Loucy (cell line): ENCODE data around the gene PRKCE.

Experiments
- H2AFZ ChIP-seq: fragments of 200-600 bp; sonication (generic); 2 replicates; pipeline ENCODE4 v1.6.0; 2016; ENCODE audit warnings: antibody characterized with exemption, mild to moderate bottlenecking, low read length, moderate library complexity
- H3F3A ChIP-seq: fragments of 200-600 bp; 2 replicates; pipeline ENCODE4 v1.6.0; 2016; ENCODE audit warnings: antibody characterized with exemption, low read depth, mild to moderate bottlenecking
- H3K27me3 ChIP-seq: fragments of 200-600 bp; sonication (generic); 2 replicates; pipeline ENCODE4 v1.6.1; 2014; ENCODE audit warnings: low read length, mild to moderate bottlenecking; ENCODE audit not compliant: insufficient read depth, poor library complexity, severe bottlenecking
- H3K36me3 ChIP-seq: fragments of 200-600 bp; sonication (generic); 2 replicates; pipeline ENCODE4 v1.6.1; 2016; ENCODE audit warnings: low read length; ENCODE audit not compliant: insufficient read depth
- H3K4me1 ChIP-seq: fragments of 200-600 bp; sonication (generic); 2 replicates; pipeline ENCODE4 v1.5.1; 2014; ENCODE audit warnings: low read length, mild to moderate bottlenecking; ENCODE audit not compliant: insufficient read depth, poor library complexity, severe bottlenecking
- H3K4me2 ChIP-seq: fragments of 200-600 bp; sonication (generic); 2 replicates; pipeline ENCODE4 v1.6.0; 2014; ENCODE audit warnings: antibody characterized with exemption, low read length, low read depth, mild to moderate bottlenecking; ENCODE audit not compliant: poor library complexity, severe bottlenecking
- H3K4me3 ChIP-seq: fragments of 200-600 bp; sonication (generic); 2 replicates; pipeline ENCODE4 v1.5.1; 2014; ENCODE audit warnings: low read length, mild to moderate bottlenecking, mixed read lengths; ENCODE audit not compliant: poor library complexity, severe bottlenecking
- H3K79me2 ChIP-seq: fragments of 200-600 bp; sonication (generic); 2 replicates; pipeline ENCODE4 v1.6.1; 2014; ENCODE audit warnings: low read length; ENCODE audit not compliant: insufficient read depth
- H3K9ac ChIP-seq: fragments of 200-600 bp; sonication (generic); 2 replicates; pipeline ENCODE4 v1.6.0; 2014; ENCODE audit warnings: mild to moderate bottlenecking, low read depth, low read length, moderate library complexity; ENCODE audit not compliant: poor library complexity, severe bottlenecking
- H3K9me2 ChIP-seq: fragments of 200-600 bp; sonication (generic); replicated peaks from 2 replicates; pipeline ENCODE4 v1.6.1; 2016; ENCODE audit warnings: low read depth, low read length, mixed read lengths
- H3K9me3 ChIP-seq: fragments of 200-600 bp; sonication (generic); 2 replicates; pipeline ENCODE4 v1.6.1; 2014; ENCODE audit warnings: mild to moderate bottlenecking, antibody characterized with exemption, low read length, low read depth; ENCODE audit not compliant: insufficient read depth
- H4K20me1 ChIP-seq: fragments of 200-600 bp; sonication (generic); 2 replicates; pipeline ENCODE4 v1.6.0; 2014; ENCODE audit warnings: antibody characterized with exemption, low read length, mild to moderate bottlenecking; ENCODE audit not compliant: insufficient read depth, poor library complexity, severe bottlenecking
- EZH2phosphoT487 ChIP-seq: fragments of 200-600 bp; IDR thresholded peaks from 2 replicates; pipeline ENCODE4 v1.6.1; 2018; ENCODE audit warnings: antibody characterized with exemption, mild to moderate bottlenecking, moderate library complexity, borderline replicate concordance
- TF ChIP-seq, protein P1 (sequence below): fragments of 200-600 bp; sonication (generic); conservative IDR thresholded peaks from 2 replicates; pipeline ENCODE4 v1.5.1; 2014; ENCODE audit warnings: mild to moderate bottlenecking, antibody characterized with exemption, low read length

PRKCE gene

DNA sequence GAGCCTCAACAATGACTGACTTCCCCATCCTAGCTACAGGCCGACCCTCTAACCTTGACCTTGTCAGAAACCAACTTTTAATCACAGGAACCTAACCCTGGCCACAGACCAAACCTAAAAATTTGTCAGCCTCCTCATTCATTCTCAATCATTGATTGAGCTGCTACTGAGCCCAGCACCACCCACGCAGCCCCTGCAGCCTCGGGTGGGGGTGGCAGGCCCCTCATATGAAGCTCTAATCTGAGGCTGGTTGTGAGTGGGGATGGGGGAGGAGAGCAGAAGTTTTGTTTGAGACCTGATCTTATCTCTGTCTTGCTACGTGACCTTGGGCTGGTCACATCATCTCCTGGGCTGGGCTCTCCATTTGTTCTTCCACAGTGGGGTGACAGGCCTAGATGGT is 546.2 kb downstream of the PRKCE start:
- Histone ChIP-seq H3K9me2 (no peaks in the 10 kb centered on the region), H4K20me1 (no peaks in the 10 kb centered on the region), H3K36me3 (no peaks in the 10 kb centered on the region), H3K4me3 (no peak overlapping the region), H3K79me2 (no peaks in the 10 kb centered on the region), H2AFZ (no peak overlapping the region), H3K9me3 (no peaks in the 10 kb centered on the region), H3F3A (no peaks in the 10 kb centered on the region), H3K4me1 (peaks cover 31% of the 10 kb centered on the region), H3K9ac (no peak overlapping the region), H3K27me3 (no peaks in the 10 kb centered on the region), H3K4me2 (no peak overlapping the region)
- TF ChIP-seq EZH2phosphoT487, result no peak
- TF ChIP-seq, protein P1, sequence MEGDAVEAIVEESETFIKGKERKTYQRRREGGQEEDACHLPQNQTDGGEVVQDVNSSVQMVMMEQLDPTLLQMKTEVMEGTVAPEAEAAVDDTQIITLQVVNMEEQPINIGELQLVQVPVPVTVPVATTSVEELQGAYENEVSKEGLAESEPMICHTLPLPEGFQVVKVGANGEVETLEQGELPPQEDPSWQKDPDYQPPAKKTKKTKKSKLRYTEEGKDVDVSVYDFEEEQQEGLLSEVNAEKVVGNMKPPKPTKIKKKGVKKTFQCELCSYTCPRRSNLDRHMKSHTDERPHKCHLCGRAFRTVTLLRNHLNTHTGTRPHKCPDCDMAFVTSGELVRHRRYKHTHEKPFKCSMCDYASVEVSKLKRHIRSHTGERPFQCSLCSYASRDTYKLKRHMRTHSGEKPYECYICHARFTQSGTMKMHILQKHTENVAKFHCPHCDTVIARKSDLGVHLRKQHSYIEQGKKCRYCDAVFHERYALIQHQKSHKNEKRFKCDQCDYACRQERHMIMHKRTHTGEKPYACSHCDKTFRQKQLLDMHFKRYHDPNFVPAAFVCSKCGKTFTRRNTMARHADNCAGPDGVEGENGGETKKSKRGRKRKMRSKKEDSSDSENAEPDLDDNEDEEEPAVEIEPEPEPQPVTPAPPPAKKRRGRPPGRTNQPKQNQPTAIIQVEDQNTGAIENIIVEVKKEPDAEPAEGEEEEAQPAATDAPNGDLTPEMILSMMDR, result no peak

- Histone ChIP-seq H3K9me2 (no peaks in the 10 kb centered on the region), H2AFZ (no peak overlapping the region), H3K9me3 (no peaks in the 10 kb centered on the region), H4K20me1 (no peaks in the 10 kb centered on the region), H3K4me1 (peaks cover 37% of the 10 kb centered on the region), H3K4me3 (no peak overlapping the region), H3K36me3 (no peaks in the 10 kb centered on the region), H3K4me2 (no peak overlapping the region), H3K79me2 (no peaks in the 10 kb centered on the region), H3K27me3 (no peaks in the 10 kb centered on the region), H3F3A (no peaks in the 10 kb centered on the region), H3K9ac (no peak overlapping the region)
- no peak for TF ChIP-seq EZH2phosphoT487
- TF ChIP-seq, protein P1, result no peak
Measured at GRCh38 chr2:46198164-46198883, 546.8 kb downstream of the PRKCE start.

DNA sequence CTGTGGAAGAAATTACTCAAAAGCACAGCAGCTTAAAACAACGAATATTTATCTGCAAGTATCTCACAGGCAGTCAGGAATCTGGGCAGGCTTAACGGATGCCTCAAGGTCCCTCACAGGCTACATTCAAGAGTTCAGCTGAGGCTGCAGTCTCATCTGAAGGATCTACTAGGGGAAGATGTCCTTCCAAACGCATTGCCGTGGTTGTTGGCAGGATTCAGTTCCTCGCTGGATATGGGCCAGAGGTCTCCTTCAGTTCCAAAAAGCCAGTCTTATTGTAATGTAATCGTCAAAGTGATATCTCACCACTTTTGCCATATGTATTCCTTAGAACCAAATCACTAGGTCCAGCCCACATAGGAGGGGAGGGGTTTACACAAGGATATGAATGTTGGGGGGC is 547.5 kb downstream of the PRKCE start:
- H3K4me2 ChIP-seq, result no peak overlapping the region
- H3K9me3 ChIP-seq, result no peaks in the 10 kb centered on the region
- no peak overlapping the region for H3K4me3 ChIP-seq
- no peaks in the 10 kb centered on the region for H3K27me3 ChIP-seq
- H2AFZ ChIP-seq, result no peak overlapping the region
- no peaks in the 10 kb centered on the region for H3K9me2 ChIP-seq
- H3K79me2 ChIP-seq, result no peaks in the 10 kb centered on the region
- H3K9ac ChIP-seq, result no peak overlapping the region
- H3K36me3 ChIP-seq, result no peaks in the 10 kb centered on the region
- H3F3A ChIP-seq, result no peaks in the 10 kb centered on the region
- TF ChIP-seq, protein P1, result no peak
- no peak for TF ChIP-seq EZH2phosphoT487
- H3K4me1 ChIP-seq, result peaks cover 37% of the 10 kb centered on the region
- no peaks in the 10 kb centered on the region for H4K20me1 ChIP-seq
